Myocyte (in vitro differentiated cells): ENCODE data around the gene XRCC2. TPM values are rescaled to one million over a fixed set of nuclear protein-coding genes. Genes with fewer than 3 reads are reported as not detected.
"Not testable (repeated sequence)": the region's sequence is repeated elsewhere in the genome, so short reads cannot be mapped to it uniquely, and the experiment has no call there.

Experiments used
- DNase-seq: peaks from one replicate; pipeline ENCODE4 v3.0.0-alpha.2; 2012; ENCODE audit warnings: low read depth
- polyA plus RNA-seq: library from polyadenylated mRNA; unstranded; fragments of >200 nt; gene quantifications from one replicate; pipeline ENCODE4 v1.2.1, GENCODE V29; 2012; ENCODE audit warnings: missing spikeins
- total RNA-seq: library from RNA; depleted of rRNA; stranded (reverse); fragments of >200 nt; gene quantifications from 2 replicates; pipeline ENCODE4 v1.2.3, GENCODE V29; 2014

The XRCC2 gene
- total RNA-seq, result 0.62 and 0.88 TPM in 2 replicates
- polyA plus RNA-seq, result 0.20 TPM

DNA sequence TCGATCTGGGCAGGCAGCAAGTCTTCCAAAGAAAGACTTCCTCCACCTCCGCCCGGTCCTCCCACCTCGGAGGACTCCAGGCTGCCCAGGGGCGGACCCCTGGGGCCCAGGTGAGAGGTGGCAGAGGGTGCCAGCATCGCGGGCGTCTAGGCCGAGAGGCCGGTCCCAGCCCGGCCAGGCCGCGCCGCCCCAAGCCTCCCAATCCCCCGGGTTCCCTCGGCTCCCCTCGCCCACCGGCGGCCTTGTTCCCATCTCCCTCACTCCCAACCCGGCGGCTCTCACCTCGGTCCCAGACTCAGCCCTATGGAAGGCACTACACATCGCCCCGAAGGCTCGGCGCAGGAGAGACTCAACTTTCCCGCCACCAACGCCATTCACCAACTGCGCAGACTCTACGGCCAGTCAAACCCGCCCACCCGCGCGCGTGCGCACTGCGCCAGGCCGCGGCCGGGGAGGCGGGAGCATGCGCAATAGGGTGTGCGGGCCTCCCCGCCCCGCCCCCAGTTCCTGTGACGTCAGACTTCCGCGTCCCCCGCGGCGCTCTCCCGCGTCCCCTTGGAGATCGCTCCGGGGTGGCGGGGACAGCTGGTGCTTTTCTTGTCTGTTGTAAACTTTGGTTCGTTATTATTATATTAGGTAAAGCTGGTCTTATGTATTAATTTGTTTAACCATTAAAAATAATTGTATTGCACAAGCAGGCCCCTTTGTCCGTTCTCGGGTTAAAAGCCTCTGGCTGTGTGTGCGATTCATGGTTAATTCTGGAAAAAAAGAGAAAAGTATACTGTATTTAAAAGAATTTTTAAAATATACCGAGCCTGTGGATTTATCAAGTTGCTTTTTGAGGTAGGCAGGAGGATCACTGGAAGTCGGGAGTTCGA is at the start of gene XRCC2:
TSS of gene XRCC2 (minus strand) at position 383 of the 878 bp plus-strand sequence. CDS start at position 321, 62 bp downstream.
- DNase-seq, result peak; percentile 96

- no peak for DNase-seq
Observed at GRCh38 chr7:152723364-152723763, 47.4 kb upstream of the XRCC2 start.

DNA sequence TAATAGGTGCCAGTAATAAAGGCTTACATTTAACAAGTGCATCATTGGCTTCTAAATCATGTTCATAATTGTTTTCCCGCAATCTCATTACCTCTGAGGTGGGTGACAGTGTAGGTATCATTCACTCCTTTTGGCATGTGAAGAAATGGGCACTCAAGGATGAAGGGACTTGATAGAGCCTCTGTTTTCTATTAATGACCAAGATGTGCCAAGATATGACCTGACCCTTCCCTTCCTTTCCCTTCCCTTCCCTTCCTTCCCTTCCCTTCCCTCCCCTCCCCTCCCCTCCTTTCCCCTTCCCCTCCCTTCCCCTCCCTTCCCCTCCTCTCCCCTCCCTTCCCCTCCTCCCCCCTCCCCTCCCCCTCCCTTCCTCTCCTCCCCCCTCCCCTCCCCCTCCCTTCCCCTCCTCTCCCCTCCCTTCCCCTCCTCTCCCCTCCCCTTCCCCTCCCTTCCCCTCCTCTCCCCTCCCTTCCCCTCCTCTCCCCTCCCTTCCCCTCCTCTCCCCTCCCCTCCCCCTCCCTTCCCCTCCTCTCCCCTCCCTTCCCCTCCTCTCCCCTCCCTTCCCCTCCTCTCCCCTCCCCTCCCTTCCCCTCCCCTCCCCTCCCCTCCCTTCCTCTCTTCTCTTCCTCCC is 36.6 kb upstream of the XRCC2 start:
- not testable (repeated sequence) for DNase-seq

GRCh38 chr7:152711444-152711944 is 35.6 kb upstream of the XRCC2 start:
- no peak for DNase-seq

- DNase-seq, result no peak
Observed at GRCh38 chr7:152710153-152710442, 34.2 kb upstream of the XRCC2 start.

DNA sequence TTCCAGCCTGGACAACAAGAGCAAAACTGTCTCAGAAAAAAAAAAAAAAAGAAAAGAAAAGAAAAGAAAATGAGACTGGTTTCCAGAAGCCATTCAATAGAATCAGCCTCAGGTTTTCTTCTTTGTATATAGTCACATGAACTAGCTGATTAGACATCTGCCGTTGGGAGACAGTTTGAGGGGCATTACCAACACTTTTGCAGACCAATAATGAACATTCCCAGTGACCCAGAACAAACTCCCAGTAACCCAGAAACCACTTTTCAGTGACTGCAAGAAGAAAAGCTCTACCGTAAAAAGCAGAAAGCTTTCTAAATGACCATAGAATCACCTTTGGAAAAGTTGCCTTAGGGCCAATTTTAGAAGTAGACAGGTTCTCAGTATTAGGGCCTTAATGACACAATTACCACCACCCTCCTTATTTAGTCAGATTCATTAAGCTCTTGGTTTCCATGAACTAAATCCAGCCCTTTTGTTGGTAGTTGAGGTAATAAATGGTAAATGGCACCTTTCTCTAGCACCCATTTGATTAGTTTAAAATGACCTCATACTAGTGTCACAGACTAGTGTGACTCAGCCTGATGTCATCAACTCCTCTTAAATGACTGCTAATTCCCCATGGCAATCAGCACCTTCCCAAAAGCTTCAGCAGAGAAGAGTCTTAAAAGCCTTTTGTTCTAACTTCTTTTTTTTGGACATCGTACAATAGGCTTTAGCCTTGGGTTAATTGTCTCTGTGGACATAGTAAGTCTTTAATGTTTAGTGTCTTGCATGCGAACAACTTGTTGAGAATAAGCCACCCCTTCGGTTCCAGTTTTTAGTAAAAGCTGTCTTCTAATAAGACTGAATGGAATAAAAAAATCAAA is 33.6 kb upstream of the XRCC2 start:
- no peak for DNase-seq

GRCh38 chr7:152704796-152705384 is 28.9 kb upstream of the XRCC2 start:
- DNase-seq, result no peak

GRCh38 chr7:152699079-152699478 is 23.1 kb upstream of the XRCC2 start:
- no peak for DNase-seq

DNA sequence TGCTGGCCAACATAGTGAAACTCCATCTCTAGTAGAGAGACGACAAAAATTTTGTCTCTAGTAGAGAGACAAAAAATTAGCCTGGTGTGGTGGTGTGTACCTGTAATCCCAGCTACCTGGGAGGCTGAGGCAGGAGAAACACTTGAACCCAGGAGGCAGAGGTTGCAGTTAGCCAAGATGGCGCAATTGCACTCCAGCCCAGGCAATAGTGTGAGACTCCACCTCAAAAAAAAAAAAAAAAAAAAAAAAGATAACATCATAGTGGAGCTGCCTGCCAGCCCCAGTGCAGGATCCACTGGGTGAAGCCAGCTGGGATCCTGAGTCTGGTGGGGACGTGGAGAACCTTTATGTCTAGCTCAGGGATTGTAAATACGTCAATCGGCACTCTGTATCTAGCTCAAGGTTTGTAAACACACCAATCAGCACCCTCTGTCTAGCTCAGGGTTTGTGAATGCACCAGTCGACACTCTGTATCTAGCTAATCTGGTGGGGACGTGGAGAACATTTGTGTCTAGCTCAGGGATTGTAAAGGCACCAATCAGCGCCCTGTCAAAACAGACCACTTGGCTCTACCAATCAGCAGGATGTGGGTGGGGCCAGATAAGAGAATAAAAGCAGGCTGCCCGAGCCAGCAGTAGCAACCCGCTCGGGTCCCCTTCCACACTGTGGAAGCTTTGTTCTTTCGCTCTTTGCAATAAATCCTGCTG is 21.5 kb upstream of the XRCC2 start:
- not testable (repeated sequence) for DNase-seq

DNA sequence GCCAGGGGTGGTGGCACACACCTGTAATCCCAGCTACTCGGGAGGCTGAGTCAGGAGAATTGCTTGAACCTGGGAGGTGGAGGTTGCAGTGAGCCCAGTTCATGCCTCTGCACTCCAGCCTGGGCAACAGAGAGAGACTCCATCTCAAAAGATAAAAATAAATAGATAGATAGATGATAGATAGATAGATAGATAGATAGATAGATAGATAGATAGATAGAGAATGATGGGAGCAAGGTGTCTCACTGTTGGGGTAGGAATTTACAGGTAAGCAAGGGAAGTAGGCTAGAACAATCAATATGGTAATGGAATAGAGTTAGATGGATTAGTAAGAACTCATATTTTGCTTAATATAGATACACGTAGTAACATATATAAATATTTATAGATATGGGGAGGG is 16.3 kb upstream of the XRCC2 start:
- DNase-seq, result not testable (repeated sequence)

DNA sequence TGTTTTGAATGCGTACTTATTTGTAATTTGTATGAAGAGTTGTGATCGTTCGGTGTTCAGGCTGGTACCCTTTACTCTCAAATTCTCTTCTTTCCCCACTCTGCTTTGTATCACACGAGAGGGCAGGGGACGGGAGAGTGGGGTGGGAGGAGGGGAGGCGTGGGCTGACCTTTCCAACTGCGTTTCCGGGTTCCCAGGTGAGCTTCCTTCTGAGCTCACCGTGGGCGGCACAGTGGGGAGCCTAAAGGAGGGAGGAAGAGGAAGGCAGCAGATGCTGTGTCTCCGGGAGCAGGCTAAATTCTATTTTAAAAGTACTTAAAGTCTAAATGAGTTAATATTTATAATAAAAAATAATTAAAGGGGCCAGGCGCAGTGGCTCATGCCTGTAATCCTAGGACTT is 7.4 kb upstream of the XRCC2 start:
- DNase-seq, result no peak

- DNase-seq, result no peak
Observed at GRCh38 chr7:152677808-152678670, 2.1 kb upstream of the XRCC2 start.

GRCh38 chr7:152674860-152675758 is 832 bp downstream of the XRCC2 start:
- DNase-seq, result peak; percentile 49

GRCh38 chr7:152673897-152674296 is 2.0 kb downstream of the XRCC2 start:
- no peak for DNase-seq

- DNase-seq, result no peak
Observed at GRCh38 chr7:152672626-152673025, 3.3 kb downstream of the XRCC2 start.

DNA sequence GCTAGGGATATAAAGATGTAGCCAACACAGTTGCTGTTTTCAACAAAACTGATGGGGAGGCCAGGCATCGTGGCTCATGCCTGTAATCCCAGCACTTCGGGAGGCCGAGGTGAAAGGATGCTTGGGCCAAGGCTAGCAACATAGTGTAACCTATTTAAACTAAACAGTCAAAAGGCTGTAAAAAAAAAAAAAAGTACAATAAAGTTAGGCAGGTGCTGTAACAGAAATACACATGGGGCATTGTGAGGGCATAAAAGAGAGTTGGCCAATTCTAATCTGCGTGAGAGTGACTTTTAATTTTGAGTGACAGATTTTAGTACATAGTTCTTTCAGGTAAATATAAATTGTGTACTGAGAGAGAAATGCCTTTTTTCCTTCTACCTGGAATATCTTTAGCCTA is 6.2 kb downstream of the XRCC2 start:
- no peak for DNase-seq

- no peak for DNase-seq
Observed at GRCh38 chr7:152668975-152669374, 7.0 kb downstream of the XRCC2 start.

- no peak for DNase-seq
Observed at GRCh38 chr7:152667958-152668357, 8.0 kb downstream of the XRCC2 start.

DNA sequence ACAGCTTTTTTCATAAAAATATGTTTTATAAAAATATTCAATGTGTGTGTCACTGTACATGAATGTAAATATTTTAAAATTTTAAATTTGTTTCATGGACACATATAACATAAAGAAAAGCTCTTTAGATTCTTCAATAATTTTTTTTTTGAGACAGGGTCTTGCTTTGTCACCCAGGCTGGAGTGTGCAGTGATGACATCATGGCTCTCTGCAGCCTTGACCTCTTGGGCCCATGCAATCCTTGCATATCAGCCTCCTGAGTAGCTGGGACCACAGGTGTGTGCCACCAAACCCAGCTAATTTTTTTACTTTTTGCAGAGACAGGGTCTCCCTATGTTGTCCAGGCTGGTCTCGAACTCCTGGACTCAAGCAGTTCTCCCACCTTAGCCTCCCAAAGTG is 9.9 kb downstream of the XRCC2 start:
- DNase-seq, result no peak
